Measurements from ENCODE around the gene SERPINF2. TPM values are rescaled to one million over a fixed set of nuclear protein-coding genes. Genes with fewer than 3 reads are reported as not detected.

Gene SERPINF2
- total and polyA plus RNA-seq, 2 donors (not counting 1 experiment from before 2014, with no cell fraction given): 0.06 to 0.17 TPM

DNA sequence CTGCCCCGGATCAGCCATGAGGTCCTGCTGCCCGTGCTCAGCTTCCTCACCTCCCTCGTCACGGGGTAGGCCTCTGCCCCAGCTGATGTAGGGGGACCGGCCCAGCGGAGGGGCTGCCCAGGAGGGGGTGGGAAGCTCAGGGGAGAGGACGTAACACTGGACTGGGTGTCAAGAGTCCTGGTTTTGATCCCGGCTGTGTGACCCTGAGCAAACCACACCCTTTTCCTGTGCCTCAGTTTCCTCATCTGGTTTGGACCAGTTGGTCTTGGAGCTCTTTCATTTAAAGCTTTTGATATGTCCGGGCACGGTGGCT lies 11.5 kb upstream of the SERPINF2 start:
- H3K27ac ChIP-seq (ENCODE audit: insufficient read depth, low read length): peak overlapping the region; percentile 89
- no peak for DNase-seq (ENCODE audit: low read depth in 2 of 2)
- H3K9ac ChIP-seq (ENCODE audit: insufficient read depth, low read length): no peak overlapping the region
- H3K4me2 ChIP-seq (ENCODE audit: extremely low read depth, insufficient read depth, low read length): no peak overlapping the region
- no peaks in the 10 kb centered on the region for H3K79me2 ChIP-seq (ENCODE audit: control insufficient read depth, insufficient read depth, low read length)
- peaks cover 10% of the 10 kb centered on the region for H3K4me1 ChIP-seq (ENCODE audit: control insufficient read depth, extremely low read depth, insufficient read depth, low read length)
- no peaks in the 10 kb centered on the region for H3K27me3 ChIP-seq (ENCODE audit: control insufficient read depth, insufficient read depth, low read length)
- H3K4me3 ChIP-seq (replicated peaks in 1 of 4; ENCODE audit: control extremely low read depth in 1 of 4, insufficient read depth in 1 of 4, low read depth in 3 of 4, low read length in 4 of 4): no peak overlapping the region
- H2AFZ ChIP-seq (ENCODE audit: low read length): no peak overlapping the region
- H3K9me3 ChIP-seq (ENCODE audit: control insufficient read depth, insufficient read depth, low read depth, low read length): no peaks in the 10 kb centered on the region
- H3K36me3 ChIP-seq (ENCODE audit: control insufficient read depth, insufficient read depth, low read length): peaks cover 26% of the 10 kb centered on the region
- H4K20me1 ChIP-seq (ENCODE audit: control insufficient read depth, extremely low read depth, insufficient read depth, low read length): no peaks in the 10 kb centered on the region
- no peak for TF ChIP-seq CTCF (conservative IDR thresholded peaks at IDR 0.05 in 1 of 2, IDR thresholded peaks at IDR 0.05 in 1 of 2; ENCODE audit: low read depth in 1 of 2, low read length in 2 of 2)
- TF ChIP-seq EZH2 (IDR thresholded peaks at IDR 0.05; ENCODE audit: low read length, missing control alignments): no peak

- H3K27ac ChIP-seq (ENCODE audit: insufficient read depth, low read length): no peak overlapping the region
- H3K27me3 ChIP-seq (ENCODE audit: control insufficient read depth, insufficient read depth, low read length): no peaks in the 10 kb centered on the region
- H4K20me1 ChIP-seq (ENCODE audit: control insufficient read depth, extremely low read depth, insufficient read depth, low read length): no peaks in the 10 kb centered on the region
Observed at GRCh38 chr17:1732241-1732832, 10.3 kb upstream of the SERPINF2 start.

GRCh38 chr17:1732833-1733321 lies 9.8 kb upstream of the SERPINF2 start:
- Histone ChIP-seq H3K9ac (ENCODE audit: insufficient read depth, low read length) (no peak overlapping the region), H4K20me1 (ENCODE audit: control insufficient read depth, extremely low read depth, insufficient read depth, low read length) (no peaks in the 10 kb centered on the region), H3K36me3 (ENCODE audit: control insufficient read depth, insufficient read depth, low read length) (peaks cover 18% of the 10 kb centered on the region), H3K4me2 (ENCODE audit: extremely low read depth, insufficient read depth, low read length) (no peak overlapping the region), H3K4me3 (replicated peaks in 1 of 4; ENCODE audit: control extremely low read depth in 1 of 4, insufficient read depth in 1 of 4, low read depth in 3 of 4, low read length in 4 of 4) (no peak overlapping the region), H3K27me3 (ENCODE audit: control insufficient read depth, insufficient read depth, low read length) (no peaks in the 10 kb centered on the region), H3K79me2 (ENCODE audit: control insufficient read depth, insufficient read depth, low read length) (no peaks in the 10 kb centered on the region), H2AFZ (ENCODE audit: low read length) (no peak overlapping the region), H3K4me1 (ENCODE audit: control insufficient read depth, extremely low read depth, insufficient read depth, low read length) (peaks cover 10% of the 10 kb centered on the region), H3K27ac (ENCODE audit: insufficient read depth, low read length) (no peak overlapping the region), H3K9me3 (ENCODE audit: control insufficient read depth, insufficient read depth, low read depth, low read length) (no peaks in the 10 kb centered on the region)
- TF ChIP-seq EZH2 (IDR thresholded peaks at IDR 0.05; ENCODE audit: low read length, missing control alignments) (no peak), CTCF (conservative IDR thresholded peaks at IDR 0.05 in 1 of 2, IDR thresholded peaks at IDR 0.05 in 1 of 2; ENCODE audit: low read depth in 1 of 2, low read length in 2 of 2) (no peak)
- DNase-seq (ENCODE audit: low read depth in 2 of 2): no peak

More at GRCh38 chr17:1732241-1732832, 10.3 kb upstream of the SERPINF2 start:
- Histone ChIP-seq H3K79me2 (ENCODE audit: control insufficient read depth, insufficient read depth, low read length) (no peaks in the 10 kb centered on the region), H2AFZ (ENCODE audit: low read length) (no peak overlapping the region), H3K4me1 (ENCODE audit: control insufficient read depth, extremely low read depth, insufficient read depth, low read length) (peaks cover 10% of the 10 kb centered on the region), H3K9ac (ENCODE audit: insufficient read depth, low read length) (no peak overlapping the region), H3K36me3 (ENCODE audit: control insufficient read depth, insufficient read depth, low read length) (peaks cover 21% of the 10 kb centered on the region), H3K4me2 (ENCODE audit: extremely low read depth, insufficient read depth, low read length) (no peak overlapping the region), H3K4me3 (replicated peaks in 1 of 4; ENCODE audit: control extremely low read depth in 1 of 4, insufficient read depth in 1 of 4, low read depth in 3 of 4, low read length in 4 of 4) (no peak overlapping the region), H3K9me3 (ENCODE audit: control insufficient read depth, insufficient read depth, low read depth, low read length) (no peaks in the 10 kb centered on the region)
- DNase-seq (ENCODE audit: low read depth in 2 of 2): no peak
- TF ChIP-seq EZH2 (IDR thresholded peaks at IDR 0.05; ENCODE audit: low read length, missing control alignments) (no peak), CTCF (conservative IDR thresholded peaks at IDR 0.05 in 1 of 2, IDR thresholded peaks at IDR 0.05 in 1 of 2; ENCODE audit: low read depth in 1 of 2, low read length in 2 of 2) (no peak)

Data from fibroblast of lung (primary cell).